Hepatocyte (in vitro differentiated cells): ENCODE measurements around the gene SEPTIN10.
A peak's percentile ranks its signal among the peaks of the same experiment; 100 is the strongest.

ENCODE experiments used
- CTCF ChIP-seq: fragments of 200-600 bp; sonication (generic); IDR thresholded peaks from 2 replicates; pipeline ENCODE4 v1.5.1; 2016; ENCODE audit warnings: antibody characterized with exemption, mild to moderate bottlenecking; ENCODE audit not compliant: poor library complexity
- EZH2phosphoT487 ChIP-seq: fragments of 200-600 bp; sonication (generic); IDR thresholded peaks from one replicate; pipeline ENCODE4 v1.6.1; 2018; ENCODE audit warnings: antibody characterized with exemption, mild to moderate bottlenecking, low read depth, moderate library complexity; ENCODE audit not compliant: unreplicated experiment, severe bottlenecking

GRCh38 chr2:109662889-109663288, 49.1 kb upstream of the SEPTIN10 start:
- TF ChIP-seq EZH2phosphoT487 (no peak), CTCF (peak; percentile 17)
